NCI-H510A (cell line): Measurements from ENCODE around the gene BLCAP.
"Not testable (repeated sequence)": the region's sequence is repeated elsewhere in the genome, so short reads cannot be mapped to it uniquely, and the experiment has no call there.

ENCODE experiments used
- DNase-seq: peaks from one replicate; lab custom pipeline; 2025; lab: John Stamatoyannopoulos, UW

Gene BLCAP

DNA sequence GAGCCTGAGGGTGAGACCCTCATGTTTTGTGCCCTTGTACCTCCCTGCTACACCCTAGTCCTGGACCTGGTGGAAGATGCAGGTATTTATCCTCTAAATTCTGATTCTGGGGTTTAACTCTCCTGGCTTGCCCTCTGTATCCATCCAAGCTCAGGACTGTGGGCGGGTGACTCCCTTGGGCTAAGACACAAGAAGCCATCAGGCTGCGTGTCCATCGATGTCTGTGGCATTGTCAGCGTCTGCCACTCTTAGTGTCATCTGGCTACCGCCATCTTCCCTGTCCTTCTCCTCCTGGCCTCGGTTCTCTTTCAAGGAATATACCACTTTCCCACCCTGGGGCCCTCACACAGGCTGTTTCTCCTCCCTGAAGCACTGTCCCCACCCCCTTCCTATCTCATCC is 28.9 kb upstream of the BLCAP start:
- no peak for DNase-seq

DNA sequence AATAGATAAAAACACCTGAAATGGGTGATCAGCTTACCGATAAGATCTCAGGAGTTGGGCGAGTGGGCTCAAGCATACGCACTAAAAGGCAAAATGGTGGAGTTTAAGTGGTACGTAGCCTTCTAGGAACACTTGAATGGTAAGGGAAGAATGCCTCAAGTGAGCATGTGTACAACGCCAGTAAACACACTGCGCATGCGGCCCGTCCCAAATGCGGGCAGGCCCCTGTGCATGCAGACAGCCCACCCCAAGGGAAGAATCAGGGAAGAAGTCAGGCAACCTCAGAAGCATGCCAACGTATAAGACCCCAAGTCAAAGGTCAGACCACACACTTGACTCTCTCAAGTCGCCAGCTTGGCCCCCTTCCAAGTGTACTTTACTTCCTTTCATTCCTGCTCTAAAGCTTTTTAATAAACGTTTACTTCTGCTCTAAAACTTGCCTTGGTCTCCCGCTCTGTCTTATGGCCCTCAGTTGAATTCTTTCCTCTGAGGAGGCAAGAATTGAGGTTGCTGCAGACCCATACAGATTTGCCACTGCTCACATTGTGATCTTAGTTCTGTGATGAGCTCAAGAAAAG is 27.1 kb upstream of the BLCAP start:
- DNase-seq: not testable (repeated sequence)

DNA sequence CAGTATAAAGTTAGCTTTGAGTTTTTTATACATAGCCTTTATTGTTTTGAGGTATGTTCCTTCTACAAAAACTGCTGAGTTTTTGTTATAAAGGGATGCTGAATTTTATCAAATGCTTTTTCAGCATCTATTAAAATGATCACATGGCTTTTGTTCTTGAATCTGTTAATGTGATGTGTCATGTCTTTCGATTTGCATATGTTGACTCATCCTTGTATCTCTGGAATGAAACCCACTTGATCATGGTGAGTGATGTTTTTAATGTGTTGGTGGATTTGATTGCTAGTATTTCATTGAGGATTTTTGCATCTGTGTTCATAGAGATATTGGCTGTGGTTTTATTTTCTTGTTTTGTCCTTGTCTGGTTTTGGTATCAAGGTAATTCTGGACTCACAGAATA is 24.7 kb upstream of the BLCAP start:
- DNase-seq: no peak

DNA sequence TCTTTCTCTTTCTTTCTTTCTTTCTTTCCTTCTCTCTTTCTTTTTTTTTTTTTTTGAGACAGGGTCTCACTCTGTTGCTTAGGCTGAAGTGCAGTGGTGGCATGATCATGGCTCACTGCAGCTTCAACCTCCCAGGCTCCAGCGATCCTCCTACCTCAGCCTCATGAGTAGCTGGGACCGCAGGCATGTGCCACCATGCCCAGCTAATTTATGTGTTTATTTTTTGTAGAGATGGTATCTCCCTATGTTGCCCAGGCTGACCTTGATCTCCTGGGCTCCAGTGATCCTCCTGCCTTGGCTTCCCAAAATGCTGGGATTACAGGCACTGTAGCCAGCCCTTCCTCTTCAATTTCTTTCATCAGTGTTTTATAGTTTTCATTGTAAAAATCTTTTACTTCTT is 24.0 kb upstream of the BLCAP start:
- not testable (repeated sequence) for DNase-seq

DNA sequence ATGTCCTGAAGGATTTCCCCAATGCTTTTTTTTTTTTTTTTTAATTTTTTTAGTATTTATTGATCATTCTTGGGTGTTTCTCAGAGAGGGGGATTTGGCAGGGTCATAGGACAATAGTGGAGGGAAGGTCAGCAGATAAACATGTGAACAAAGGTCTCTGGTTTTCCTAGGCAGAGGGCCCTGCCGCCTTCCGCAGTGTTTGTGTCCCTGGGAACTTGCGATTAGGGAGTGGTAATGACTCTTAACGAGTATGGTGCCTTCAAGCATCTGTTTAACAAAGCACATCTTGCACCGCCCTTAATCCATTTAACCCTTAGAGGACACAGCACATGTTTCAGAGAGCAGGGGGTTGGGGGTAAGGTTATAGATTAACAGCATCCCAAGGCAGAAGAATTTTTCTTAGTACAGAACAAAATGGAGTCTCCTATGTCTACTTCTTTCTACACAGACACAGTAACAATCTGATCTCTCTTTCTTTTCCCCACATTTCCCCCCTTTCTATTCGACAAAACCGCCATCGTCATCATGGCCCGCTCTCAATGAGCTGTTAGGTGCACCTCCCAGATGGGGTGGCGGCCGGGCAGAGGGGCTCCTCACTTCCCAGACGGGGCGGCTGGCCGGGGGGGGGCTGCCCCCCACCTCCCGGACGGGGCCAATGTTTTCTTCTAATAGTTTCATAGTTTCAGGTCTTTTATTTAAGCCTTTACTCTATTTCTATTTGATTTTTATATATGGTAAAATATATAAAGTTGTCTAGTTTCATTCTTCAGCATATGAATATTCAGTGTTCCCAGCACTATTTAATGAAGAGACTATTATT is 22.6 kb upstream of the BLCAP start:
- not testable (repeated sequence) for DNase-seq

DNA sequence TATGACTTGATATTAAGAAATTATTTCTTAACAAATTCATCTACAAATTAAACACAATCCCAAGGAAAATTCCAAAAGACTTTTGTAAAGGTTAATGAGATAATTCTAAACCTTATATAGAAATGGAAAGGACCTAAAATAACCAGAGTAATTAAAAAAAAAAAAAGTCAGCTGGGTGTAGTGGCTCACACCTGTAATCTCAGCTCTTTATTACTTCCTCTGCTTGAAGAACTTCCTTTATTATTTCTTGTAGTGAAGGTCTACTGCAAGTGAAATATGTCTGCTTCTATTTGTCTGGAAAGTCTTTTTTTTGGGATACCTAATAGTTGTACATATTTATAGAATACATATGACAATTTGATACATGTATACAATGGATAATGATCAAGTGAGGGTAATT is 20.2 kb upstream of the BLCAP start:
- DNase-seq: no peak

DNA sequence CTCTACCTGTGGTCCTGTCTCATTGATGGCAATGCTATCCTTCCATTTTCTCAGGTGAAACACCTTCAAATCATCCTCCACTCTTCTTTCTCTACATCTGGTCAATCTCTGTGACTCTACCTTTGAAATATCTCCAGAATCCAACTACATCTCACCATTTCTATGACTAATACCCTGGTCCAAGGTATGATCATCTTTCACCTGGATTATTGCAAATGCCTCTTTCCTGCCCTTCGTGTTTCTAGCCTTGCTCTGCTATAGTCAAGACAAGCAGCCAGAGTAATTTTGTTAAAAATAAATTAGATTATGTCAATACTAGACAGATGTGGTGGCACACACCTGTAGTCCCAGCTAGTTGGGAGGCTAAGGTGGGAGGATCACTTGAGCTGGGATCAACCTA is 17.8 kb upstream of the BLCAP start:
- DNase-seq: no peak

DNA sequence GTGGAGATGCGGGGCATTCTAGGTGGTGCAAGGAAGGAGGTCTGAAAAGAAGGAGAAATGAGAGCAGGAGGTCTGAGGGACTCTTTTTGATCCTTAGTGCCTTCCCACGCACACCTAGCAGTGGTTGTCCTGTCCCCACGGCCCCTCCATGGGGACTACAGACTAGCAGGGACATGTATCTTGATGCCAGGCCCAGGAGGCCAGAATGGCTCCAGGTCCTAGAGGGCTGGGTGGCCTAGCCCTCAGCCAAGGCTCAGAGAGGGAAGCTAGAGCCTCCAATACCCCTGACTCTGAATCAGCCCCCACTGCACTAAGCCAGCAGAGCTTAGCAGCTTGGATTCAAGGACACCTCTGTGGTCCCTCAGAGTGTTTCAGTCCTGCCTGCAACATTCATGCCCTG is 16.7 kb upstream of the BLCAP start:
- no peak for DNase-seq

DNA sequence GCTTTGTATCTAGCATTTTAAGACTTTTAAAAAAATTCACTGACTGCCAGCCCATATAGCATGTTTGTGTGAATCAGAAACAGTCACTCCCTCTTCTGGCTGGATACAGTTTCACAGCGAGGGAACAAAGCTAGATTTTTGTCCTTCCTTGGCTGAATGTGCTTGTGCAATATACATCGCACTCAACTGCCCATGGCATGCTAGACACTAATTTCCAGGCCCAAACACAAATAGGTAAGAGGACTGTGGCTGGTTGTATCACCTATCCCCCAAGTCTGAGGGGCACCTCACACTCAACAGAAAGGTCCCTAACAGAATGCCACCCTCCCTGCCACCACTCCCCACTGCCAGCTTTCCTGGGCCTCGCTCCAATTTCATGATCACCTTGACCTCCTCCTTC is 16.2 kb upstream of the BLCAP start:
- no peak for DNase-seq

DNA sequence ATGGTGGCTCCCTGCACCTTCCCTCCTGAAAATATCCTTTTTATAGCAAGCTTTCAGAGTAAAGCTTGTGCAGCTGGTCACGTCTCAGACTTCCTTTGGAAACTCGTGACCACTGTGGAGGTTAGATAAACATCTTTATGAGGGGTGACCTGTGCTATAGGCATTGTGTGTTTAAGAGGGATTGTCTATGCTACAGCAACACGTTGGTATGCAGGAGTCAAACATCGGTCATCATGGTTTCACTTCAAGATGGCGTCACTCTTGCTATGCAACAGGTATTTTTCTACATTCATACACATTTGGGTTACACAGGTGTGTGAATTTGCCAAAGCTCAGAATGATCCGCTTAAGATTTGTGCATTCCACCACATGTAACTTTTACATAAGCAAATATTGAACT is 14.6 kb upstream of the BLCAP start:
- no peak for DNase-seq

DNA sequence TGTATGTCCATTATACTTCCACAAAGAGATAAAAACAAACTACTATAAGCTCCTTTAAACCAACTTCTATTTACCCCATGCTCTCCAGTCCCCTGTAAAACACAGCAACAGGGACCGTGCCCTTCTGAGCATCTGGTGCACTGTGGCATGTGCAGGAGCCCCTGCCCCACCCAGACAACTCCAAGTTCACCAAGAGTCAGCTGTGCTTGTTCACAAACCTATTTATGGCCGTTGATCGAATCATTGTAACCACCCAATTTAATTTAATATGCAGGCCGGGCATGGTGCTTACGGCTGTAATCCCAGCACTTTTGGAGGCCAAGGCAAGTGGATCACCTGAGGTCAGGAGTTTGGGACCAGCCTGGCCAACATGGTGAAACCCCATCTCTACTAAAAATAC is 13.7 kb upstream of the BLCAP start:
- DNase-seq: no peak

DNA sequence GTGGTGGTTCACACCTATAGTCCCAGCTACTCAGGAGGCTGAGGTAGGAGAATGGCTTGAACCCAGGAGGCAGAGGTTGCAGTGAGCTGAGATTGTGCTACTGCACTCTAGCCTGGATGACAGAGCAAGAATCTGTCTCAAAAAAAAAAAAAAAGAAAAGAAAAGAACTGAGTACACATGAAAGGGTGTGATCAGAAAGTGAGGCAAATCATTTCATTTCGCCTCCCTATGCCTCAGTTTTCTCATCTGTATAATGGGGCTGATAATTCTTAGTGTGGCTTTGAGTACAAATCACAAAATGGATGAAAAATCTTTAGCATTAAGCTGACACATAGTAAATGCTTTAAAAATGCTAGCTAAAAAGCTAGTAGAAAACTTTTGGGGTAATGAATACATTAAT is 13.2 kb upstream of the BLCAP start:
- DNase-seq: not testable (repeated sequence)

DNA sequence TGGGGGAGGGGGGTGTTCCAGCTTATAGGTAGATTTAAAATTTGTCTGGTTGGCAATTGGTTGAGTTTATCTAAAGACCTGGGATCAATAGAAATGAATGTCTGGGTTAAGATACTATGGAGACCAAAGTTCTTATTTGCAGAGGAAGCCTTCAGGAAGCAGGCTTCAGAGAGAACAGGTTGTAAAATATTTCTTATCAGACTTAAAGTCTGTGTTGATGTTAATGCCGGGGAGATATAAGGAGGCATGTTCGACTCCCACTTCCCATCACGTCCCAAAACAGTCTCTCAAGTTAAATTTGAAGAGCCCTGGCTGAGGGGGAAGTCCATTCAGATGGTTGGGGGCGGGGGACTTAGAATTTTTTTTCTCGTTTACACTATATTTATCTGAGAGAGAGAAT is 12.3 kb upstream of the BLCAP start:
- DNase-seq: no peak

DNA sequence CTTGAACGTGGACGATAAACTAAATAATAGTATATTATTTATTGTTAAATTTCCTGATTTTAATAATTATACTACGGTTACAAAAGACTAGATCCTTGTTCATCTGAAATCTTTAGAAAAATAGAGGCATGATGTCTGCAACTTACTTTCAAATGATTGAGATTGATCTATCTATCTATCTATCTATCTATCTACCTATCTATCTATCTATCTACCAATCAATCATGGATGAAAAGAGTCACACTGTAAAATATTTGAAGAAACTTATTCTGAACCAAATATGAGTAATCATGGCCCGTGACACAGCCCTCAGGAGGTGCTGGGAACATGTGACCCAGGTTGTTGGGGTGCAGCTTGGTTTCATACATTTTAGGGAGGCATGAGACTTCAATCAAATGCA is 11.7 kb upstream of the BLCAP start:
- DNase-seq: no peak

DNA sequence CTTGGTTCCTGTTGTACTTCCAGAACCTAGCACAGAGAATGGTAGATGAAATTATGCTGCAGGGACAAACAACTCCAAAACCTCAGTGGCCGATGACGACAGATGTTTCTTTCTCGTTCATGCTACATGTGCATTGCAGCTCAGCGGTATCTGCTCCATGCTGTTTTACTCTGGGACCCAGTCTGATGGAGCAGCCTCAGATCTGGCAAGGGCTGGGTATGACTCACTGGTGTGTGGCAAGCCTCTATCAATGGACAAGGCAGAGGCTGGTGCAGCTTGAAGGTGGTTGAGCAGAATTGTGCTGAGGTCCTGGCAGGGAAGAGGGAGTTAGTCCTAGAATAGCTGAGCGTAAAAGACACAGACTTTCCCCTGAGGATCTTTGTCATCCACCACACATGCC is 10.3 kb upstream of the BLCAP start:
- no peak for DNase-seq

DNA sequence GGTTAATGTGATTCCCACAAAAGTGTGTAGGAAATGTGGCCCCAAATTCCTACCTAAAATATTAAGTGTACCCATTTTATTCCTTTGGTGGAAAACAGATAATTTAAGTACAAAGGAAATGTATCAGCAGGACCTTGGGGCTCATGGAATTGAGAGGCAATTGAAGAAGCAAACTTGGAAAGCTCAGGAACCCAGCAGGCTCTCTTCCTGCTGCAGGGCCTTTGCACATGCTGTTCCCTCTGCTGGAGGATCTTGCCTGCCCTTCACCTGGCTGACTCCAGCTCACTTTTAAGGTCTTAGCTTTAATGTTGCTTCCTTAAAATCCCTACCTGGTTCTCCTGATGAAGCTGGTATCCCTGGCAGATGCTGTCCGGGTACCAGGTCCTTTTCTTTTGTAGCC is 9.8 kb upstream of the BLCAP start:
- DNase-seq: no peak

DNA sequence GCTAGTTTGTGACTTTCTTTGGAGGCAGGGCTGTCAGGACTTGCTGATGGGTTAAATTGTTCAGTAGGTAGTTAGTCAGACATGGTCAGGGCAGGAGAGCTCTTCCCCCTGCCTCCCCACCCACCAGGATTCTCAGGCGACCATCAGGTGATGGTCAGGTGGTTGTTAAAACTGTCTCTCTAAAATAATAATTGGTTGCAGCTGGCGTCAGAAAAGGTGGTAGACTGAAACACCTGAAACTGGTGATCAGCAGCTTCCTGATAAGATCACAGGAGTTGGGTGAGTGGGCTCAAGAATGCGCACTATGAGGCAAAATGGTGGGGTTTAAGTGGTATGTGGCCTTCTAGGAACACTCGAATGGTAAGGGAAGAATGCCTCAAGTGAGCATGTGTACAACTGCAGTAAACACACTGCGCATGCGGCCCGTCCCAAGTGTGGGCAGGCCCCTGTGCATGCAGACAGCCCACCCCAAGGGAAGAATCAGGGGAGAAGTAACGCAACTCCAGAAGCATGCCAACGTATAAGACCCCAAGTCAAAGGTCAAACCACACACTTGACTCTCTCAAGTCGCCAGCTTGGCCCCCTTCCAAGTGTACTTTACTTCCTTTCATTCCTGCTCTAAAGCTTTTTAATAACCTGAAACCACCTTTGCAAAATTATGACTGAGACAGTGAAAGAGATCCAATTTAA is 7.9 kb upstream of the BLCAP start:
- DNase-seq: no peak

DNA sequence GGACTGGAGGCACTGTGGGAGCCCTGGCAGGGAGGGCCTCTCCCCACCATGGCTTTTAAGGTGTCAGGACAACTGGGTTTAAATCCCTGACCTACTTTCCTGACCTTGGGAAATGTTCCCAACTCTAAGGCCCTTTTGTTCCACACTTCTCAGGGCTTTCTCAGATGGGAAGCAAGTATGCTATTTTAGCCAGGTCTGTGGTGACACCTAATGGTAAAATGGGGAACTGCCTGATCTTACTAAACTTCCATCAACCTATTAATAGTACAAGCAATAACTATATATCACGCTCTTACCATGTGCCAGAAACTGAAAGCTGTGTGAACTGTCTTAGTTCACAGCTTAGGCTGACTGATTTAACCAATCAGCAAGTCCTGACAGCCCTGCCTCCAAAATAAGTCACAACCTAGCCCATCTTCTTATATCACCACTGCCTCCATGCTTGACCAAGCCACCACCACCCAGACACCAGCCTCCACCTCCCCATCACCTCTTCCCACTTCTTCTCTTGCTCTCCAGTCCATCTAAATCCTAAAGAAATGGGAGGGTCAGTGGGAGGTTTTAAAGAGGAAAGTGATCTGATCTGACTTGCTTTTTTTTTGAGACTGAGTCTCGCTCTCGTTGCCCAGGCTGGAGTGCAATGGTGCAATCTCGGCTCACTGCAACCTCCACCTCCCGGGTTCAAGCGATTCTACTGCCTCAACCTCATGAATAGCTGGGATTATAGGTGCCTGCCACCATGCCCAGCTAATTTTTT is 6.9 kb upstream of the BLCAP start:
- DNase-seq: peak; percentile 16

DNA sequence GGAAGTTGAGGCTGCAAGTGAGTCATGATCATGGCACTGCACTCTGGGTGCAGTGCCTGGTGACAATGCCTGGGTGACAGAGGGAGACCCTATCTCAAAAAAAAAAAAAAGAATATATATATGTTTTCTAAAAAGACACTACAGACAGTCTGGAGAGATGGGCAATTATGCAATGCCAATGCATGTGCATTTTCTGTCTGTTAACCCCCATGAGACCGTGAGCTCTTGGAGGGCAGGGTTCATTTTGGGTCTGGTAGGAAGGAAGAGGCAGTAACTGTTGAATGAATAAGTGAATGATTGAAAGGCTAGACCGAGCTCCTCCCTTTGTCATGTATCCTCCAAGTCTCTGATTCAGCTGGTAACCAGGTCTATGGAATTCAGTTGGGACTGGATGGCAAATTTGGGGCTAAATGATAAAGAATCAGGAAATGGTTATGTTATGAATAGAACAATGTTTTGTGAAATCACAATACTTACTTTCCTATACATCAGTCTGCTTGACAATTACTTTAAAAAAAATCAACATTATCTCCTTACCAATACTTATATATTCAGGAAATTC is 5.6 kb upstream of the BLCAP start:
- no peak for DNase-seq

DNA sequence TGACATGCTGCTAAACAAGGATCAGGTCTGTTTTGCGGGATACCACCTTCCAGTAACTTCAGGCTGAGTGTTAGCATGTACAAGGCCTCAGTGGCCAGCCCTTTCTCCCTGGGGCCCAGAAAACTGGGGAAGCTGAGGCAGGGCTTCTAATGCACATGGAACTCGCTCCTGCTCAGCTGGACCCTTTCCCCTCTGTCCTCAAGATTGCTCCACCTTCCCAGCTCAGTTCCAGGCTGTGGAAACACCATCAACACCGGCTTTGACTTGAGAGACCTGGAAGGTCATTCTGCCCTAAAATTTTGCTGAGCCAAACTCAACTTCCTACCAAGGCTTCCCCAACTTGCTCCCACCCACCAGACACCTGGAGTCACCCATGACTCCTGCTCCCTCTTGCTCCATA is 4.2 kb upstream of the BLCAP start:
- DNase-seq: no peak

DNA sequence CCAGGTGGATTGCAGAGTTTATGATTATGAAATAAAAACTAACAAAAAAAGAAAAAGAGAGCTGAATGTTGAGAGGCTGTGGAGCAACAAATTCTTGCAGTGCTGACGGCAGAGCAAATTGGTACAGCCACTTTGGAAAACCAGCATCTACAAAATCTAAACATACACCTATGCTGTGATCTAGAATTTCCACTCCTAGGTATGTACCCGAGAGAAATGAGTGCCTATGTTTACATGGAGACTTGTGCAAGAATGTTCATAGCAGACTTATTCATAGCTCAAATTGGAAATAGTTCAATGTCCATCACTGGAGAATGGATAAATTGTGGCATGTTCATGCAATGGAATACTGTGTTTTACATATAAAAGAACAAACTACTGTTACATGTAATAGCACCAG is 3.0 kb upstream of the BLCAP start:
- DNase-seq: no peak

DNA sequence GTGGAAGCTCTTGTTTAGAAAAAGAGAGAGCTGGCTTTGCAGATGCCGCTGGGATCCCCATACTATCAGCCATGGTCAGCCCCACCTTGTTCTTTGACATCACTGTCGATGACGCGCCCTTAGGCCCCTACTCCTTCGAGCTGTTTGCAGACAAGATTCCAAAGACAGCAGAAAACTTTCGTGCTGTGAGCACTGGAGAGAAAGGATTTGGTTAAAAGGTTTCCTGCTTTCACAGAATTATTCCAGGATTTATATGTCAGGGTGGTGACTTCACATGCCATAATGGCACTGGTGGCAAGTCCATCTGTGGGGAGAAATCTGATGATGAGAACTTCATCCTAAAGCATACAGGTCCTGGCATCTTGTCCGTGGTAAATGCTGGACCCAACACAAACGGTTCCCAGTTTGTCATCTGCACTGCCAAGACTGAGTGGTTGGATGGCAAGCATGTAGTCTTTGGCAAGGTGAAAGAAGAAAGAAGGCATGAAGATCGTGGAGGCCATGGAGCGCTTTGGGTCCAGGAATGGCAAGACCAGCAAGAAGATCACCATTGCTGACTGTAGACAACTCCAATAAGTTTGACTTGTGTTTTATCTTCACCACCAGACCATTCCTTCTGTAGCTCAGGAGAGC is 2.4 kb upstream of the BLCAP start:
- no peak for DNase-seq
